ENCODE data around the gene WFDC6.
"Not testable (repeated sequence)": the region's sequence is repeated elsewhere in the genome, so short reads cannot be mapped to it uniquely, and the experiment has no call there.

The WFDC6 gene

GRCh38 chr20:45539382-45539781 is at the start of gene WFDC6:
Gene WFDC6, minus strand, starts transcription at chr20:45539482. Its CDS starts 75 bp downstream, at chr20:45539407.
- H3K4me3 ChIP-seq (ENCODE audit: low read depth, low read length): no peak within 1 kb of the TSS

GRCh38 chr20:45588800-45589199 is 49.5 kb upstream of the WFDC6 start:
- H3K4me3 ChIP-seq (ENCODE audit: low read depth, low read length): no peak overlapping the region

GRCh38 chr20:45585986-45586385 is 46.7 kb upstream of the WFDC6 start:
- not testable (repeated sequence) for H3K4me3 ChIP-seq (ENCODE audit: low read depth, low read length)

GRCh38 chr20:45584294-45584693 is 45.0 kb upstream of the WFDC6 start:
- H3K4me3 ChIP-seq (ENCODE audit: low read depth, low read length): not testable (repeated sequence)

- no peak overlapping the region for H3K4me3 ChIP-seq (ENCODE audit: low read depth, low read length)
Observed at GRCh38 chr20:45583502-45583901, 44.2 kb upstream of the WFDC6 start.

GRCh38 chr20:45581702-45582101 is 42.4 kb upstream of the WFDC6 start:
- no peak overlapping the region for H3K4me3 ChIP-seq (ENCODE audit: low read depth, low read length)

- H3K4me3 ChIP-seq (ENCODE audit: low read depth, low read length): no peak within 1 kb of the TSS
Observed at GRCh38 chr20:45579184-45579583, 39.9 kb upstream of the WFDC6 start, which contains the start of gene WFDC8. Gene WFDC8, minus strand, starts transcription at chr20:45579284. Its CDS starts 37 bp downstream, at chr20:45579247.

- no peak overlapping the region for H3K4me3 ChIP-seq (ENCODE audit: low read depth, low read length)
Observed at GRCh38 chr20:45578231-45578630, 38.9 kb upstream of the WFDC6 start.

GRCh38 chr20:45576995-45577394 is 37.7 kb upstream of the WFDC6 start:
- no peak overlapping the region for H3K4me3 ChIP-seq (ENCODE audit: low read depth, low read length)

- no peak overlapping the region for H3K4me3 ChIP-seq (ENCODE audit: low read depth, low read length)
Observed at GRCh38 chr20:45575931-45576330, 36.6 kb upstream of the WFDC6 start.

- H3K4me3 ChIP-seq (ENCODE audit: low read depth, low read length): not testable (repeated sequence)
Observed at GRCh38 chr20:45569650-45570049, 30.4 kb upstream of the WFDC6 start.

- H3K4me3 ChIP-seq (ENCODE audit: low read depth, low read length): no peak overlapping the region
Observed at GRCh38 chr20:45564760-45565276, 25.5 kb upstream of the WFDC6 start.

GRCh38 chr20:45555198-45555597 is 15.9 kb upstream of the WFDC6 start:
- no peak overlapping the region for H3K4me3 ChIP-seq (ENCODE audit: low read depth, low read length)

- H3K4me3 ChIP-seq (ENCODE audit: low read depth, low read length): no peak overlapping the region
Observed at GRCh38 chr20:45552456-45552855, 13.2 kb upstream of the WFDC6 start.

GRCh38 chr20:45550765-45551164 is 11.5 kb upstream of the WFDC6 start:
- H3K4me3 ChIP-seq (ENCODE audit: low read depth, low read length): no peak overlapping the region

GRCh38 chr20:45548410-45548809 is 9.1 kb upstream of the WFDC6 start:
- no peak overlapping the region for H3K4me3 ChIP-seq (ENCODE audit: low read depth, low read length)

- no peak within 1 kb of the TSS for H3K4me3 ChIP-seq (ENCODE audit: low read depth, low read length)
Observed at GRCh38 chr20:45547206-45547770, 8.0 kb upstream of the WFDC6 start, which contains the start of gene EPPIN. Gene EPPIN, minus strand, starts transcription at chr20:45547401. Its CDS starts 44 bp downstream, at chr20:45547357.

GRCh38 chr20:45545754-45546453 is 6.6 kb upstream of the WFDC6 start:
- H3K4me3 ChIP-seq (ENCODE audit: low read depth, low read length): no peak overlapping the region

GRCh38 chr20:45545351-45545750 is 6.1 kb upstream of the WFDC6 start:
- H3K4me3 ChIP-seq (ENCODE audit: low read depth, low read length): no peak overlapping the region

- H3K4me3 ChIP-seq (ENCODE audit: low read depth, low read length): no peak overlapping the region
Observed at GRCh38 chr20:45538209-45538799, 978 bp downstream of the WFDC6 start.

GRCh38 chr20:45527294-45527693 is 12.0 kb downstream of the WFDC6 start:
- H3K4me3 ChIP-seq (ENCODE audit: low read depth, low read length): no peak overlapping the region

GRCh38 chr20:45523821-45524220 is 15.5 kb downstream of the WFDC6 start:
- H3K4me3 ChIP-seq (ENCODE audit: low read depth, low read length): no peak overlapping the region
